H4 (cell line): Measurements from ENCODE around the gene CHKB. TPM values are rescaled to one million over a fixed set of nuclear protein-coding genes. Genes with fewer than 3 reads are reported as not detected.
"Not testable (repeated sequence)": the region's sequence is repeated elsewhere in the genome, so short reads cannot be mapped to it uniquely, and the experiment has no call there.

Experiments used
- DNase-seq: peaks from one replicate; pipeline ENCODE4 v3.0.0-alpha.2; 2015; ENCODE audit warnings: low spot score
- total RNA-seq: library from RNA; depleted of rRNA; stranded (reverse); fragments of >200 nt; shearing (Covaris generic); gene quantifications from 2 replicates; pipeline ENCODE4 v1.2.3, GENCODE V29; 2014

The CHKB gene
- total RNA-seq, 1 experiment from 2014 or later = 12.1 TPM

GRCh38 chr22:50612528-50613221 lies 30.0 kb upstream of the CHKB start:
- no peak for DNase-seq

GRCh38 chr22:50612168-50612527 lies 29.5 kb upstream of the CHKB start:
- DNase-seq = no peak

DNA sequence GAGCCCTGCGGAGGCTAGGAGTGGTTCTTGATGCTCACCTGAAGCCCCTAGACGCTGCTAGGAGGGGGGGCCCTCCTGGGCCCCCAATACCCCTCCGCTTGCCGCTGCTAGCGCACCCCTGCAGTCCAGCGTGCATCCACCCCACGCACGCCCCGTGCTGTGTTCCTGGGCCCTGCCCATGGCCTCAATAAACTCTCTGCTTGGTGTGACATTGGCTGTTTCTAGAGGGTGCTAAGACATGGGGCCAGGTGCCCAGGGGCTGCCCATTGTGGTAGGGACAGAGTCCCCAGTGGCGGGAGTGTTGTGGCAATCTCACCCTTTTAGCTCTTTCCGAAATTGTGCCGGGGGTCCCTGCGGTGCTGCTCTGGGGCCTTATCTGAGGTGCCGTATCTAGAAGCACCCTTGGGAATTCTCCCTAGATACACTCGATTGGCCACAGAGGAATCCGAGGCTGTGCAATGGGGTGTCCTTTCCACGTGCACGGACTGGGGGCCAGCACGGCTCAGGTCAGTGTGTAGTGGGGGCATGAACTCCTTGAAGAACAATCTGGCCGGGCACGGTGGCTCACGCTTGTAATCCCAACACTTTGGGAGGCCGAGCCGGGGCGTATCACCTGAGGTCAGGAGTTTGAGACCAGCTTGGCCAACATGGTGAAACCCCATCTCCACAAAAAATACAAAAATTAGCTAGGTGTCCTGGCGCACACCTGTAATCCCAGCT lies 28.9 kb upstream of the CHKB start:
- no peak for DNase-seq

- DNase-seq = no peak
Measured at GRCh38 chr22:50610581-50610980, 27.9 kb upstream of the CHKB start.

GRCh38 chr22:50610041-50610451 lies 27.4 kb upstream of the CHKB start:
- DNase-seq = no peak

DNA sequence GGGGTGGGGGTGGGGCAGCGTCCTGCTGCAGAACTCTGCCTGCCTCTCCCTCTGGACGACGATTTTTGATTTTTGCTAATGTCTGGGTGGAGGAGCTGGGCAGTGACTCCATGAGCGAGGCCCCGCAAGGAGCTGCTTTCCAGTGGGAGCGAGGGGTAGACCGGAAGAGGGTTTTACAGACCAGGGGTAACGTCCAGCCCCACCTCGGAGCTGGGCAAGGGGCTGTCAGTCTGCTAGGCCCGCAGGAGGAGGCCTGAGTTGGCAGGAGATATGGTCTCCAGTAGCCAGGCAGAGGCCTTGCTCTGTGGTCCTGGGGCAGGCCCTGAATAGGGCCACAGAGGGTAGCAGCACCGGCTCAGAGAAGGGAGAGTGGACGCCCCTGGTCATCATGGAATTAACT lies 26.9 kb upstream of the CHKB start:
- no peak for DNase-seq

DNA sequence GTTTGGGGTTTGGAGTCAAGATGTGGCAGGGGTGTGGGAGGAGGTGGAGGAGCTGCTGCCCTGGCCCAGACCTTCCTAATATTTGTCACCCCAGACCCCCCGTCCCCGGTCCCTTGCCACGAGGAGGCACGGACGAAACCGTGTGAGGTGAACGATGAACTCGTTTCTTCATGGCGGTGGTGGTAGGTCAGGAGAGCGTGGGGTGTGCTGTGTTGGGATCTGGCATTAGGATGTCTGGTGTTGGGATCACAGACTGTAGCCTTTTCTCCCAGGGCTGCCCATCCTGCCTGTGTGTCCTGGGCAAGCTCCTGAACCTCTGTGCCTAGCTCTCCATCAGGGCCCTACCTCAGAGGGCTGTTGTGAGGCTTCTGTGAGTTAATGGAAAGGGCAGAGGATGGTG lies 26.3 kb upstream of the CHKB start:
- no peak for DNase-seq

DNA sequence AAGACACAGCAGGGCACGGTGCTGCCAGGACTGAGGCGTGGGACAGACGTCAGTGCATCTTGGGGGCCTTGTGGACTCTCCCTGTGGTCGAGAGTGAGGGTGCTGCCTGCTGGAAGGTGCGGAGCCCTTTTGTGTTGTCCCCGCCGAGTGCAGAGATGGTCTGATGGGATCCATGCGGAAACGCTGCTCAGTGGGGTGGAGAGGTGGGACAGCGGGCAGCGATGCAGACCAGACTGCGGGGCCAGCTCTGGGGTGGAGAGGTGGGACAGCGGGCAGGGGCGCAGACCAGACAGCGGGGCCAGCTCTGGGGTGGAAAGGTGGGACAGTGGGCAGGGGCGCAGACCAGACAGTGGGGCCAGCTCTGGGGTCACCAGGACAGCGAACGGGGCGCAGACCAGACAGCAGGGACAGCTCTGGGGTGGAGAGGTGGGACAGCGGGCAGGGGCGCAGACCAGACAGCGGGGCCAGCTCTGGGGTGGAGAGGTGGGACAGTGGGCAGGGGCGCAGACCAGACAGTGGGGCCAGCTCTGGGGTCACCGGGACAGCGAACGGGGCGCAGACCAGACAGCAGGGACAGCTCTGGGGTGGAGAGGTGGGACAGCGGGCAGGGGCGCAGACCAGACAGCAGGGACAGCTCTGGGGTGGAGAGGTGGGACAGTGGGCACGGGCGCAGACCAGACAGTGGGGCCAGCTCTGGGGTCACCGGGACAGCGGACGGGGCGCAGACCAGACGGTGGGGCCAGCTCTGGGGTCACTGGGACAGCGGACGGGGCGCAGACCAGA lies 25.6 kb upstream of the CHKB start:
- DNase-seq = not testable (repeated sequence)

DNA sequence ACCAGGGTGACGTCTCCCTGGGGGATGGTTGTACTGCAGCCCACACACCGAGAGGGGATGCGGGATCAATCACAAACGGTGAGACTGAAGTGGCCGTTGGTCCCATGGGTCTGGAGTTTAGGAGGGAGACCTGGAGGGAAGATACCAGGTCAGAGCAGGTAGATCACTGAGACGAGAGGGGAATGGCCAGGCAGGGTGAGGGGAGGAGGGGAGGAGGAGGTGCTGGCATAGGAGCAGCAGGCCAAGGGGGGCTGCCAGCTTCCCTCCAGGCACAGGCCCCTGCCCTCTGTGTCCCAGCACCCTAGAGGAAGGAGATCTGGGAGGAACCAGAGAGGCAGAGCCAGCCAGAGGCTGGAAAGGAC lies 25.0 kb upstream of the CHKB start:
- no peak for DNase-seq

- DNase-seq = no peak
Measured at GRCh38 chr22:50606946-50607658, 24.5 kb upstream of the CHKB start.

DNA sequence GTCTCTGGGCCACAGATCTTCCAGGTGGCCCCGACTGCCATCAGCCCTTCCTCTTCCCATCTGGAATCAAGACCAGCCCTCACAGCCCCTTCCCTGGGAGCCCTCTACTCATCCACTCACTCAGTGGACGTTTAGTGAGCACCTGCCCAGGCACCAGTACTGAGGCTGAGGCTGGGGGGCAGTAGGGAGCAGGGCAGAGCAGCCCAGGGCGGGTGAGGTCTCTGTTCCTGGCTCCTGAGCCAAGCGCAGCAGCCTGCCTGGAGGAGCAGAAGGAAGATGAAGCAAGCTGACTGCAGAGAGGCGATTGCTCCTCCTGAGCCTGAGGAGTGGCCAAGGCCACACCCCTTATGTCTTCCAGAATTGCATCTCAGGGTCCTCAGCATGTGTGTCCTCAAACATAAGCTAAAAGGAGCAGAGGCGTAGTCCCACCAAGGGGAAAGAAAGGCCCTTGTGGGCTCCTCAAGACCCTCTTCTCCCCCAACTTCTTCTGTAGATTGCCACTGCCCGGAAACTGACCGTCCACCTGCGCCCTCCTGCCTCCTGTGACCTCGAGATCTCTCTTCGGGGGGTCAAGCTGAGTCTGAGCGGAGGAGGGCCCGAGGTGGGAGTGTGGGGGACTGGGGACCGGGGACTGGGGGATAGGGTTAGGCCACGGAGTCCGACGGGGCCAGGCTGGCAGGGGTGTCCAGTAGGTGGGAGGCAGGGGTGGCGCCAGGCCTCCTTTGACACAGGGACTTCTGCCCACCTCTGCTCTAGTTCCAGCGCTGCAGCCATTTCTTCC lies 23.7 kb upstream of the CHKB start:
- DNase-seq = no peak

- no peak for DNase-seq
Measured at GRCh38 chr22:50605613-50606074, 23.0 kb upstream of the CHKB start.

- no peak for DNase-seq
Measured at GRCh38 chr22:50605002-50605612, 22.5 kb upstream of the CHKB start.

DNA sequence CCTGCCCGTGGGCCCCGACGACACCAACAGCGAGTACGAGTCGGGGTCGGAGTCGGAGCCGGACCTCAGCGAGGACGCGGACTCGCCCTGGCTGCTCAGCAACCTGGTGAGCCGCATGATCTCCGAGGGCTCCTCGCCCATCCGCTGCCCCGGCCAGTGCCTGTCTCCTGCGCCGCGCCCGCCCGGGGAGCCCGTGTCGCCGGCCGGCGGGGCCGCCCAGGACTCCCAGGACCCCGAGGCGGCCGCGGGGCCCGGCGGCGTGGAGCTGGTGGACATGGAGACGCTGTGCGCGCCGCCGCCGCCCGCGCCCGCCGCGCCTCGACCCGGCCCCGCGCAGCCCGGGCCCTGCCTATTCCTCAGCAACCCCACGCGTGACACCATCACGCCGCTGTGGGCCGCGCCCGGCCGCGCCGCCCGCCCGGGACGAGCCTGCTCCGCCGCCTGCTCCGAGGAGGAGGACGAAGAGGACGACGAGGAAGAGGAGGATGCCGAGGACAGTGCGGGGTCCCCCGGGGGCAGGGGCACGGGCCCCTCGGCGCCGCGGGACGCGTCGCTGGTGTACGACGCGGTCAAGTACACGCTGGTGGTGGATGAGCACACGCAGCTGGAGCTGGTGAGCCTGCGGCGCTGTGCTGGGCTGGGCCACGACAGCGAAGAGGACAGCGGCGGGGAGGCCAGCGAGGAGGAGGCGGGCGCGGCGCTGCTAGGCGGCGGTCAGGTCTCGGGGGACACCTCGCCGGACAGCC lies 21.8 kb upstream of the CHKB start:
- no peak for DNase-seq

GRCh38 chr22:50603511-50604255 lies 21.0 kb upstream of the CHKB start:
- DNase-seq = no peak

GRCh38 chr22:50602338-50602700 lies 19.7 kb upstream of the CHKB start:
- DNase-seq = no peak

GRCh38 chr22:50601669-50602337 lies 19.2 kb upstream of the CHKB start:
- DNase-seq = no peak

GRCh38 chr22:50600967-50601668 lies 18.5 kb upstream of the CHKB start:
- no peak for DNase-seq
